GM18526 (cell line): ENCODE measurements around the gene KLF13.

Experiments
- POLR2A ChIP-seq: IDR thresholded peaks from 3 replicates; pipeline ENCODE4 v1.6.1; 2011; ENCODE audit not compliant: insufficient read length; ENCODE audit errors: extremely low read depth

Gene KLF13

GRCh38 chr15:31323627-31324026 lies 3.0 kb upstream of the KLF13 start:
- TF ChIP-seq POLR2A, result no peak

GRCh38 chr15:31324186-31324585 lies 2.4 kb upstream of the KLF13 start:
- no peak for TF ChIP-seq POLR2A

- TF ChIP-seq POLR2A, result no peak
Observed at GRCh38 chr15:31324806-31325594, 1.6 kb upstream of the KLF13 start.

- no peak for TF ChIP-seq POLR2A
Observed at GRCh38 chr15:31325595-31326155, 960 bp upstream of the KLF13 start.

- peak; percentile 74 for TF ChIP-seq POLR2A
Observed at GRCh38 chr15:31326875-31327668, 437 bp downstream of the KLF13 start.

GRCh38 chr15:31327669-31328427 lies 1.2 kb downstream of the KLF13 start:
- peak; percentile 38 for TF ChIP-seq POLR2A

- TF ChIP-seq POLR2A, result no peak
Observed at GRCh38 chr15:31328428-31328968, 1.9 kb downstream of the KLF13 start.

GRCh38 chr15:31328969-31329639 lies 2.5 kb downstream of the KLF13 start:
- no peak for TF ChIP-seq POLR2A

GRCh38 chr15:31329640-31330010 lies 3.0 kb downstream of the KLF13 start:
- no peak for TF ChIP-seq POLR2A

- no peak for TF ChIP-seq POLR2A
Observed at GRCh38 chr15:31330111-31330785, 3.6 kb downstream of the KLF13 start.

- TF ChIP-seq POLR2A, result no peak
Observed at GRCh38 chr15:31330836-31331235, 4.2 kb downstream of the KLF13 start.

- TF ChIP-seq POLR2A, result no peak
Observed at GRCh38 chr15:31331389-31331788, 4.8 kb downstream of the KLF13 start.

GRCh38 chr15:31332020-31332680 lies 5.5 kb downstream of the KLF13 start:
- no peak for TF ChIP-seq POLR2A

GRCh38 chr15:31332681-31333071 lies 6.0 kb downstream of the KLF13 start:
- TF ChIP-seq POLR2A, result no peak

GRCh38 chr15:31333119-31333518 lies 6.5 kb downstream of the KLF13 start:
- no peak for TF ChIP-seq POLR2A
